ENCODE results near the gene CALM3. TPM values are rescaled to one million over a fixed set of nuclear protein-coding genes. Genes with fewer than 3 reads are reported as not detected.

CALM3 gene
- total RNA-seq, 2 donors from 2014 or later, result 70.5 to 79.6 TPM

DNA sequence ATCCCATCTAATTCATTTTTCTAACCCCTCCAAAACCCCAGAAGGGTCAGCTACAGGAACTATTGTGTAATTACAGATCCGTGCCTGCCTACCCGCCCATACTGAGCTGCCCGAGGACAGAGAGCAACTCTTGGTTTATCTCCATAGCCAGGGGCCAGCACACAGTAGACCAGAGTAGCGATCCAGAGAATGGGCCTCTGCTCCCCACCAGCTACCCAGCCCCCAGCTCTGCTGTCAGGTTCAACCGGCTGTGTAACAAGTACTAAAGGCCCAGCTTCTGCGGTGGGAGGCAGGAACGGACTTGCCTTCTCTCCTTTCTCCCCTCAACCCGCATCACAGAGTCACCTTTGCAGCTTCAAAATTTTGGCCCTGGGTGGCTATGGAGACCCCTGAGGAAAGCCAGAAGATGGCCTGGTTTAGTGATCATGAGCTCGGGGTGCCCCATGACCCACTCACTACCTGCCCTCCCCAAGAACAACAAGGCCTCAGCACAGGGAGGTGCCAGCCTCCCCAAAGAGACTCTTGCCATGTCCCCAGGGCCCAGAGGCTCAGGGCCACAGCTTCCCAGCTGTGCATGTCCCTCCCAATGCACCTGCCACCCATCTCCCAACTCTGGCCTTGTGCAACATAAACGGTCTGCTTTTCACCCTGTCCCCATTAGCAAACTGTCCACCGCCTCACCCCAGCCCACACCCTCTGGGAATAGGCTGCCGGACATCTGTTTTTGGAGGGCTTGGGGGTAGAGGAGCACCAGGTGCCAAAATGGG, 5.7 kb downstream of the CALM3 start:
- Histone ChIP-seq H3K27ac (peak overlapping the region in 1 of 4 donors; percentile 2), H3K36me3 (replicated peaks in 1 of 2; ENCODE audit: insufficient read depth in 1 of 2, low read depth in 2 of 2) (peaks cover 7 to 27% of the 10 kb centered on the region in 2 donors), H3K27me3 (no peaks in the 10 kb centered on the region), H3K9me3 (no peaks in the 10 kb centered on the region), H3K4me1 (peaks cover 34% of the 10 kb centered on the region), H3K4me3 (no peak overlapping the region)
- no peak for DNase-seq
- no peak for ATAC-seq
- TF ChIP-seq POLR2A (IDR thresholded peaks at IDR 0.05), result no peak
- TF ChIP-seq, protein P1, sequence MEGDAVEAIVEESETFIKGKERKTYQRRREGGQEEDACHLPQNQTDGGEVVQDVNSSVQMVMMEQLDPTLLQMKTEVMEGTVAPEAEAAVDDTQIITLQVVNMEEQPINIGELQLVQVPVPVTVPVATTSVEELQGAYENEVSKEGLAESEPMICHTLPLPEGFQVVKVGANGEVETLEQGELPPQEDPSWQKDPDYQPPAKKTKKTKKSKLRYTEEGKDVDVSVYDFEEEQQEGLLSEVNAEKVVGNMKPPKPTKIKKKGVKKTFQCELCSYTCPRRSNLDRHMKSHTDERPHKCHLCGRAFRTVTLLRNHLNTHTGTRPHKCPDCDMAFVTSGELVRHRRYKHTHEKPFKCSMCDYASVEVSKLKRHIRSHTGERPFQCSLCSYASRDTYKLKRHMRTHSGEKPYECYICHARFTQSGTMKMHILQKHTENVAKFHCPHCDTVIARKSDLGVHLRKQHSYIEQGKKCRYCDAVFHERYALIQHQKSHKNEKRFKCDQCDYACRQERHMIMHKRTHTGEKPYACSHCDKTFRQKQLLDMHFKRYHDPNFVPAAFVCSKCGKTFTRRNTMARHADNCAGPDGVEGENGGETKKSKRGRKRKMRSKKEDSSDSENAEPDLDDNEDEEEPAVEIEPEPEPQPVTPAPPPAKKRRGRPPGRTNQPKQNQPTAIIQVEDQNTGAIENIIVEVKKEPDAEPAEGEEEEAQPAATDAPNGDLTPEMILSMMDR (IDR thresholded peaks at IDR 0.05), result no peak
- 72 to 82% methylated on average over 5 to 12 of the region's 12 CpGs for WGBS, 2 donors
- intact Hi-C loops (cut with DNase I), result no loop called here

- TF ChIP-seq, protein P1 (IDR thresholded peaks at IDR 0.05), result no peak
- no peaks in the 10 kb centered on the region for H3K9me3 ChIP-seq
- WGBS, 2 donors, result 79 to 89% methylated on average over 9 to 12 of the region's 12 CpGs
- H3K36me3 ChIP-seq (replicated peaks in 1 of 2; ENCODE audit: insufficient read depth in 1 of 2, low read depth in 2 of 2), result peaks cover 7 to 27% of the 10 kb centered on the region in 2 donors
- intact Hi-C loops (cut with DNase I), result no loop called here
- H3K4me3 ChIP-seq, result no peak overlapping the region
- peak overlapping the region in 1 of 4 donors; percentile 2 for H3K27ac ChIP-seq
- no peaks in the 10 kb centered on the region for H3K27me3 ChIP-seq
- ATAC-seq (no peak), DNase-seq (peak in 1 of 4 donors; percentile 2)
- peaks cover 31% of the 10 kb centered on the region for H3K4me1 ChIP-seq
These were observed 6.3 kb downstream of the CALM3 start for GRCh38 chr19:46607448-46607841.

GRCh38 chr19:46608178-46608577, 7.0 kb downstream of the CALM3 start:
- H3K36me3 ChIP-seq (replicated peaks in 1 of 2; ENCODE audit: insufficient read depth in 1 of 2, low read depth in 2 of 2), result peaks cover 7 to 27% of the 10 kb centered on the region in 2 donors
- peaks cover 24% of the 10 kb centered on the region for H3K4me1 ChIP-seq
- DNase-seq (peak in 1 of 4 donors; percentile 4), ATAC-seq (no peak)
- 92 to 96% methylated on average over 4 to 8 of the region's 9 CpGs for WGBS, 2 donors
- no peaks in the 10 kb centered on the region for H3K9me3 ChIP-seq
- intact Hi-C loops (cut with DNase I), result no loop called here
- H3K27ac ChIP-seq, result no peak overlapping the region
- no peak for TF ChIP-seq POLR2A (IDR thresholded peaks at IDR 0.05)
- TF ChIP-seq, protein P1 (IDR thresholded peaks at IDR 0.05), result no peak
- H3K27me3 ChIP-seq, result no peaks in the 10 kb centered on the region
- no peak overlapping the region for H3K4me3 ChIP-seq

DNA sequence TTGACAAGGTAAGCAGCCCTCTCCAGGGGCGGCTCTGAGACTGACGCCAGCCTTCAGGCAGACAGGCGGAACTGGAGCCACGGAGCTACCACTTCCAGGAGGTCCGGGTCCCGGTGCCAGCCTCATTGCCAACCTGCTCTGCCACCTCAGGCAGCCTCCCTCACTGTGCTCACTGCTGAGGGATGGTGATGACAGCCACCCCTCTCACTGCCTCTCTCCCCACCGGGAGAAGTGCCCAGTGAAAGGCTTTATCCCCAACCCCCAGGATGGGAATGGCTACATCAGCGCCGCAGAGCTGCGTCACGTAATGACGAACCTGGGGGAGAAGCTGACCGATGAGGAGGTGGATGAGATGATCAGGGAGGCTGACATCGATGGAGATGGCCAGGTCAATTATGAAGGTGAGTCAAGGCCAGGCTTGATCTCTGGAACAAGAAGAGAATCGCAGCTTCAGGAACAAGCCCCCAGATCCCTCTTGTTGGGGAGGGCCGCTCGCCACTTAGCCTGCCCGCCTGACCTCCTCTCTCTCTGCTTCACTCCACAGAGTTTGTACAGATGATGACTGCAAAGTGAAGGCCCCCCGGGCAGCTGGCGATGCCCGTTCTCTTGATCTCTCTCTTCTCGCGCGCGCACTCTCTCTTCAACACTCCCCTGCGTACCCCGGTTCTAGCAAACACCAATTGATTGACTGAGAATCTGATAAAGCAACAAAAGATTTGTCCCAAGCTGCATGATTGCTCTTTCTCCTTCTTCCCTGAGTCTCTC, 7.6 kb downstream of the CALM3 start:
- 89% methylated on average over 22 to 26 of the region's 27 CpGs for WGBS, 2 donors
- peaks cover 7 to 27% of the 10 kb centered on the region in 2 donors for H3K36me3 ChIP-seq (replicated peaks in 1 of 2; ENCODE audit: insufficient read depth in 1 of 2, low read depth in 2 of 2)
- peaks cover 18% of the 10 kb centered on the region for H3K4me1 ChIP-seq
- ATAC-seq (no peak), DNase-seq (peak in 1 of 4 donors; percentile 13)
- no peak overlapping the region for H3K4me3 ChIP-seq
- intact Hi-C loops (cut with DNase I), result no loop called here
- no peaks in the 10 kb centered on the region for H3K27me3 ChIP-seq
- H3K9me3 ChIP-seq, result no peaks in the 10 kb centered on the region
- TF ChIP-seq, protein P1 (IDR thresholded peaks at IDR 0.05), result no peak
- no peak for TF ChIP-seq POLR2A (IDR thresholded peaks at IDR 0.05)
- no peak overlapping the region for H3K27ac ChIP-seq
